PFSK-1 (cell line): ENCODE data around the gene ADD2.

Experiments
- POLR2AphosphoS5 ChIP-seq: IDR thresholded peaks from 2 replicates; pipeline ENCODE4 v1.6.1; 2012; ENCODE audit warnings: low read depth, mild to moderate bottlenecking, control low read depth, low read length, moderate library complexity
- REST ChIP-seq, 2 experiments: IDR thresholded peaks; 2 replicates each; pipeline versions ENCODE4 v1.6.1 to v1.8.0; 2011 to 2012; ENCODE audit warnings: low read depth in 2 of 2, low read length in 2 of 2, control low read depth in 1 of 2, inconsistent platforms in 1 of 2, mild to moderate bottlenecking in 1 of 2, moderate library complexity in 1 of 2; ENCODE audit not compliant: insufficient read depth in 1 of 2

DNA sequence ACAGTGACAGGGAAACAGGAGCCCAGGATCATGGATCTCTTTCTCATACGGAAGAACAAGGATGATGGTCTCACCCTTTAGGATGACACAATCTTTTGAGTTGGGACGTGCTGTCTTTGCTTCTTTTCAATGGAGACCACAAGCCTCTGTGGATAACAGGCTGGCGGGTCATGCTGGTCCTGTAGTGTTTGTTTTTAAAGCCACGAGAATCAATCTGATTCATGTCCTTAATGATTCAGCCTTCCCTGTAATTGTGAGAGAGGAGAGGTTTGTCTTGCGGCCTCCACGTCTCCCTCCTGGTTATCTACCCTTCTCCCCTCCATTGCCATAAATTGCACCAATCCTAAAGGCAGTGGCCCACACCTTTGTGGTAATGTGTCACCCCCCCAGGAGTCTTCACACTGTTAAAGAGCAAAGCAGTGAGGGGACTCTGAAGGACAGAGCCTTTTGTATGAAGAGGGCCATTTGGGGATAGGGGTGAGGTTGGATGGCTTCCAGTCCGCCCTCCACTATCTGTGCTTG lies 126.7 kb downstream of the ADD2 start:
- TF ChIP-seq REST (IDR thresholded peaks at IDR 0.05; ENCODE audit: insufficient read depth in 1 of 2, low read depth in 2 of 2, low read length in 2 of 2): no peak
- no peak for TF ChIP-seq POLR2AphosphoS5
